ENCODE measurements around the gene FGGY.
"Not testable (repeated sequence)": the region's sequence is repeated elsewhere in the genome, so short reads cannot be mapped to it uniquely, and the experiment has no call there.

FGGY gene

GRCh38 chr1:59446257-59446901, 149.5 kb downstream of the FGGY start:
- H3K27me3 ChIP-seq (ENCODE audit: control insufficient read depth, insufficient read depth, low read length, poor library complexity, severe bottlenecking) = no peaks in the 10 kb centered on the region
- H3K9me3 ChIP-seq (ENCODE audit: control insufficient read depth, low read length) = no peaks in the 10 kb centered on the region
- 79 to 81% methylated on average over 9 of the region's 9 CpGs for WGBS, 2 experiments
- H3K4me1 ChIP-seq (ENCODE audit: control insufficient read depth, insufficient read depth, low read length) = peaks cover 8% of the 10 kb centered on the region
- no peaks in the 10 kb centered on the region for H3K36me3 ChIP-seq (ENCODE audit: control insufficient read depth, insufficient read depth, low read length)
- no peak overlapping the region for H3K27ac ChIP-seq (ENCODE audit: insufficient read depth, low read depth, low read length, poor library complexity, severe bottlenecking)
- H3K4me3 ChIP-seq (ENCODE audit: insufficient read depth, low read depth, low read length) = no peak overlapping the region

GRCh38 chr1:59452026-59452425, 155.1 kb downstream of the FGGY start:
- Histone ChIP-seq H3K4me3 (ENCODE audit: insufficient read depth, low read depth, low read length) (no peak overlapping the region), H3K27ac (ENCODE audit: insufficient read depth, low read depth, low read length, poor library complexity, severe bottlenecking) (no peak overlapping the region), H3K36me3 (ENCODE audit: control insufficient read depth, insufficient read depth, low read length) (no peaks in the 10 kb centered on the region), H3K9me3 (ENCODE audit: control insufficient read depth, low read length) (no peaks in the 10 kb centered on the region), H3K27me3 (ENCODE audit: control insufficient read depth, insufficient read depth, low read length, poor library complexity, severe bottlenecking) (no peaks in the 10 kb centered on the region), H3K4me1 (ENCODE audit: control insufficient read depth, insufficient read depth, low read length) (no peaks in the 10 kb centered on the region)
- 75% methylated on average over 1 of the region's 1 CpG; no CpG with 5 or more reads in 1 of the 2 experiments for WGBS, 2 experiments

DNA sequence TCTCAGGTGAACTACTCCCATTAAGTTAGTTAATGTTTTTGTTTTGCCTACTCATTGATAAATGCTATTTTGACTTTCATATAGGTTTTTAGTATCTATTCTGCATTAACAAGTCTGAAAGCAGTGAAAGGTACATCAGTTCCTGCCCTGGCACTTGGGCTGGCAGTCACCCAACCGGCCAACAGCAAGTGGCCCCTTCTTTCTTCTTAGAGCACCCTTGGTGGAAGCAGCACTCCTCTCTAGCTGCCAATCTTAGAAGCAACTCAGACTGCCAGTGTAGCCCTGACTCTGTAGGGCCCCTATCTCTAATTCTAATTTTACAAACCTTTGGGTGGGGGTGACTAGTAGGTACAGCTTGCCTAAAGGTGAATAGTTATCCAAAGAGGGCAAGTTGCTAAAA, 155.7 kb downstream of the FGGY start:
- H3K27me3 ChIP-seq (ENCODE audit: control insufficient read depth, insufficient read depth, low read length, poor library complexity, severe bottlenecking) = no peaks in the 10 kb centered on the region
- no peaks in the 10 kb centered on the region for H3K36me3 ChIP-seq (ENCODE audit: control insufficient read depth, insufficient read depth, low read length)
- no peaks in the 10 kb centered on the region for H3K4me1 ChIP-seq (ENCODE audit: control insufficient read depth, insufficient read depth, low read length)
- no peak overlapping the region for H3K27ac ChIP-seq (ENCODE audit: insufficient read depth, low read depth, low read length, poor library complexity, severe bottlenecking)
- H3K4me3 ChIP-seq (ENCODE audit: insufficient read depth, low read depth, low read length) = no peak overlapping the region
- no peaks in the 10 kb centered on the region for H3K9me3 ChIP-seq (ENCODE audit: control insufficient read depth, low read length)
- WGBS, 2 experiments = 82 to 94% methylated on average over 1 of the region's 1 CpG

GRCh38 chr1:59453297-59453968, 156.5 kb downstream of the FGGY start:
- 91 to 93% methylated on average over 2 of the region's 2 CpGs for WGBS, 2 experiments
- Histone ChIP-seq H3K27me3 (ENCODE audit: control insufficient read depth, insufficient read depth, low read length, poor library complexity, severe bottlenecking) (no peaks in the 10 kb centered on the region), H3K9me3 (ENCODE audit: control insufficient read depth, low read length) (no peaks in the 10 kb centered on the region), H3K4me3 (ENCODE audit: insufficient read depth, low read depth, low read length) (no peak overlapping the region), H3K27ac (ENCODE audit: insufficient read depth, low read depth, low read length, poor library complexity, severe bottlenecking) (no peak overlapping the region), H3K36me3 (ENCODE audit: control insufficient read depth, insufficient read depth, low read length) (no peaks in the 10 kb centered on the region), H3K4me1 (ENCODE audit: control insufficient read depth, insufficient read depth, low read length) (no peaks in the 10 kb centered on the region)

DNA sequence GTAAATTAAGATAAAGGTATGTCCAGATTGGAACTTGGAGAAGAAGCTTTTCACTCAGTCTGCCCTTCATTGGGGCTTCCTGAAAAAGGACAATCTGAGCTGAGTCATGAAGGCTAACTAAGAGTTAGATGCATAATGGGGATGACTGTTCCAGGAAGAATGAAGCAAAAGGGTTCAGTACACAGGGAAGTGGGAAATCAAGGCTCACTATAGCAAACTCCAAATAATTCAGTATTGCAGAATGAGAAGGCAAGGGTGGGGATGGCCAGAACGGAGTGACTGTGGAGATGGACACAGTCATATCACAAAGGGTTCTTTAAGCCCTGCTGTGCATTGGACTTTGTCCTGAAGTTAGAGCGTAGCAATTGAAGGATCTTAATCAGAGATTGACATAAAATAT, 158.3 kb downstream of the FGGY start:
- no peaks in the 10 kb centered on the region for H3K4me1 ChIP-seq (ENCODE audit: control insufficient read depth, insufficient read depth, low read length)
- no peak overlapping the region for H3K27ac ChIP-seq (ENCODE audit: insufficient read depth, low read depth, low read length, poor library complexity, severe bottlenecking)
- 96 to 100% methylated on average over 2 of the region's 2 CpGs for WGBS, 2 experiments
- H3K4me3 ChIP-seq (ENCODE audit: insufficient read depth, low read depth, low read length) = no peak overlapping the region
- no peaks in the 10 kb centered on the region for H3K36me3 ChIP-seq (ENCODE audit: control insufficient read depth, insufficient read depth, low read length)
- H3K9me3 ChIP-seq (ENCODE audit: control insufficient read depth, low read length) = no peaks in the 10 kb centered on the region
- H3K27me3 ChIP-seq (ENCODE audit: control insufficient read depth, insufficient read depth, low read length, poor library complexity, severe bottlenecking) = no peaks in the 10 kb centered on the region

DNA sequence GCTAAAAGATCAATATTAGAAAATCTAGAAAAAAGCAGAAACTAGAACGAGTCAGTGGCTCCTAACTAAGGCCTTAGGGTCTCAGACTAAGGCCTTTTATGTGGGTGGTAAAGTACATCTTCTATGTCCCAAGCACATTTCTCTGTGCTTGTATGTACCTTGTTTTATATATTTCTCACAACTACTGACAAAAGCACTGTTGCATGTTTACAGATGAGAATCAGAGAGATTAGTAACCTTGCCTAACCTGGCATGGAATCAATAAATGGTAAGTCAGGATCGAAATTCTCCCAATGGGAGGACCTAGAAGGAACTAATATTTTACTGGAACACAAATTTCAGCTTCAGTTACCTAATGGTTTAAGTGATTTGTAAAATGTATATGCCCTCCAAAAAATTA, 160.9 kb downstream of the FGGY start:
- 93 to 96% methylated on average over 2 of the region's 2 CpGs for WGBS, 2 experiments
- no peak overlapping the region for H3K27ac ChIP-seq (ENCODE audit: insufficient read depth, low read depth, low read length, poor library complexity, severe bottlenecking)

GRCh38 chr1:59458884-59459283, 162.0 kb downstream of the FGGY start:
- no peak overlapping the region for H3K4me3 ChIP-seq (ENCODE audit: insufficient read depth, low read depth, low read length)
- no peaks in the 10 kb centered on the region for H3K36me3 ChIP-seq (ENCODE audit: control insufficient read depth, insufficient read depth, low read length)
- no peaks in the 10 kb centered on the region for H3K4me1 ChIP-seq (ENCODE audit: control insufficient read depth, insufficient read depth, low read length)
- H3K27me3 ChIP-seq (ENCODE audit: control insufficient read depth, insufficient read depth, low read length, poor library complexity, severe bottlenecking) = no peaks in the 10 kb centered on the region
- WGBS, 2 experiments = 94% methylated on average over 2 of the region's 2 CpGs
- H3K27ac ChIP-seq (ENCODE audit: insufficient read depth, low read depth, low read length, poor library complexity, severe bottlenecking) = no peak overlapping the region
- no peaks in the 10 kb centered on the region for H3K9me3 ChIP-seq (ENCODE audit: control insufficient read depth, low read length)

More for the DNA sequence above, 160.9 kb downstream of the FGGY start:
- H3K9me3 ChIP-seq (ENCODE audit: control insufficient read depth, low read length) = no peaks in the 10 kb centered on the region
- no peak overlapping the region for H3K4me3 ChIP-seq (ENCODE audit: insufficient read depth, low read depth, low read length)
- H3K36me3 ChIP-seq (ENCODE audit: control insufficient read depth, insufficient read depth, low read length) = no peaks in the 10 kb centered on the region
- no peaks in the 10 kb centered on the region for H3K27me3 ChIP-seq (ENCODE audit: control insufficient read depth, insufficient read depth, low read length, poor library complexity, severe bottlenecking)
- no peaks in the 10 kb centered on the region for H3K4me1 ChIP-seq (ENCODE audit: control insufficient read depth, insufficient read depth, low read length)

- not testable (repeated sequence) for H3K4me3 ChIP-seq (ENCODE audit: insufficient read depth, low read depth, low read length); H3K27ac ChIP-seq (ENCODE audit: insufficient read depth, low read depth, low read length, poor library complexity, severe bottlenecking)
- WGBS, 2 experiments = 100% methylated on average over 2 of the region's 2 CpGs; no CpG with 5 or more reads in 1 of the 2 experiments
Observed at GRCh38 chr1:59462942-59463341, 166.0 kb downstream of the FGGY start.

DNA sequence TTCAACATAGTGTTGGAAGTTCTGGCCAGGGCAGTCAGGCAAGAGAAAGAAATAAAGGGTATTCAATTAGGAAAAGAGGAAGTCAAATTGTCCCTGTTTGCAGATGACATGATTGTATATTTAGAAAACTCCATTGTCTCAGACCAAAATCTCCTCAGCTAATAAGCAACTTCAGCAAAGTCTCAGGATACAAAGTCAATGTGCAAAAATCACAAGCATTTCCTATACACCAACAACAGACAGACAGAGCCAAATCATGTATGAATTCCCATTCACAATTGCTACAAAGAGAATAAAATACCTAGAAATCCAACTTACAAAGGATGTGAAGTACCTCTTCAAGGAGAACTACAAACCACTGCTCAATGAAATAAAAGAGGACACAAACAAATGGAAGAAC, 168.6 kb downstream of the FGGY start:
- H3K4me1 ChIP-seq (ENCODE audit: control insufficient read depth, insufficient read depth, low read length); H3K9me3 ChIP-seq (ENCODE audit: control insufficient read depth, low read length); H3K4me3 ChIP-seq (ENCODE audit: insufficient read depth, low read depth, low read length); H3K27me3 ChIP-seq (ENCODE audit: control insufficient read depth, insufficient read depth, low read length, poor library complexity, severe bottlenecking); H3K36me3 ChIP-seq (ENCODE audit: control insufficient read depth, insufficient read depth, low read length); H3K27ac ChIP-seq (ENCODE audit: insufficient read depth, low read depth, low read length, poor library complexity, severe bottlenecking): not testable (repeated sequence)

More at GRCh38 chr1:59462942-59463341, 166.0 kb downstream of the FGGY start:
- H3K27me3 ChIP-seq (ENCODE audit: control insufficient read depth, insufficient read depth, low read length, poor library complexity, severe bottlenecking); H3K9me3 ChIP-seq (ENCODE audit: control insufficient read depth, low read length); H3K36me3 ChIP-seq (ENCODE audit: control insufficient read depth, insufficient read depth, low read length); H3K4me1 ChIP-seq (ENCODE audit: control insufficient read depth, insufficient read depth, low read length): not testable (repeated sequence)

DNA sequence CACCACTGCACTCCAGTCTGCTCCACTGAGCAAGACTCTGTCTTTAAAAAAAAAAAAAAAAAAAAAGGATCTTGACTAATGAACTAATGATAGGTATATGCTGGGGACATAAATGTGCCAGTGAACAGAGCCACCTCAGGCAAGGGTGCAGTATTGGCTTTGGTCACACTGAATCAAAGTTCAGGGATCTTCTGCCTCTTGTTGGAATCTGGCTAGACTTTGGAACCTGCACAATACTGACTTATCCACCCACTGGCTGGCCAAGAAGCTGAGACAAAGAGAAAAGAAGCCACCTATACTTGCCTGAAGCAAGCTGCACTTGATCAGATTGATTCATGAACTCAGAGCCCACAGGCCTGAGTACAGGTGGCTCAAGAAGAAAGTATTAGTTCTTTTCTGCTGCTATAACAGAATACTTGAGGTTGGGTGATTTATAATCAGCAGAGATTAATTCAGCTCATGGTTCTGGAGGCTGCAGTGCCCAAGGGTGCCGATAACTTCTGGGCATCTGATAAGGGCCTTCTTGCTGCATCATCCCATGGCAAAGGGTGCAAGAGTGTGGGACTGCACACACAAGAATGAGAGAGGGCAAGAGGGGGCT, 172.0 kb downstream of the FGGY start:
- H3K4me3 ChIP-seq (ENCODE audit: insufficient read depth, low read depth, low read length) = no peak overlapping the region
- H3K9me3 ChIP-seq (ENCODE audit: control insufficient read depth, low read length) = no peaks in the 10 kb centered on the region
- no peaks in the 10 kb centered on the region for H3K4me1 ChIP-seq (ENCODE audit: control insufficient read depth, insufficient read depth, low read length)
- H3K27me3 ChIP-seq (ENCODE audit: control insufficient read depth, insufficient read depth, low read length, poor library complexity, severe bottlenecking) = no peaks in the 10 kb centered on the region
- 96 to 100% methylated on average over 1 of the region's 1 CpG for WGBS, 2 experiments
- H3K36me3 ChIP-seq (ENCODE audit: control insufficient read depth, insufficient read depth, low read length) = no peaks in the 10 kb centered on the region
- no peak overlapping the region for H3K27ac ChIP-seq (ENCODE audit: insufficient read depth, low read depth, low read length, poor library complexity, severe bottlenecking)

All from ectodermal cell (in vitro differentiated cells).